H9 (cell line): ENCODE data around the gene GRIA1. TPM values are rescaled to one million over a fixed set of nuclear protein-coding genes. Genes with fewer than 3 reads are reported as not detected.

Experiments used
- DNase-seq: peaks from one replicate; pipeline ENCODE4 v3.0.0-alpha.2; 2017
- H2AFZ ChIP-seq: one replicate; pipeline ENCODE4 v1.6.1; 2013; ENCODE audit warnings: mild to moderate bottlenecking, low read length, control low read depth, moderate library complexity
- H2AK5ac ChIP-seq: 2 replicates; pipeline ENCODE4 v1.6.1; 2013; ENCODE audit warnings: low read length, control low read depth, mixed read lengths; ENCODE audit not compliant: insufficient read length
- H2BK120ac ChIP-seq: one replicate; pipeline ENCODE4 v1.6.1; 2013; ENCODE audit warnings: low read depth, mild to moderate bottlenecking, low read length, control low read depth, inconsistent platforms; ENCODE audit not compliant: poor library complexity, severe bottlenecking
- H2BK12ac ChIP-seq: 2 replicates; pipeline ENCODE4 v1.6.1; 2013; ENCODE audit warnings: low read length, control low read depth, mixed read lengths, low read depth; ENCODE audit not compliant: insufficient read length
- H2BK15ac ChIP-seq: 2 replicates; pipeline ENCODE4 v1.6.1; 2013; ENCODE audit warnings: low read depth, low read length, control low read depth
- H2BK20ac ChIP-seq: one replicate; pipeline ENCODE4 v1.6.1; 2013; ENCODE audit warnings: low read depth, mild to moderate bottlenecking, low read length, control low read depth, inconsistent platforms; ENCODE audit not compliant: poor library complexity, severe bottlenecking
- H2BK5ac ChIP-seq: 2 replicates; pipeline ENCODE4 v1.6.1; 2013; ENCODE audit warnings: low read length, control low read depth, mixed read lengths; ENCODE audit not compliant: insufficient read length
- H3K14ac ChIP-seq: 2 replicates; pipeline ENCODE4 v1.6.1; 2013; ENCODE audit warnings: low read length, control low read depth; ENCODE audit not compliant: insufficient read depth
- H3K18ac ChIP-seq: 2 replicates; pipeline ENCODE4 v1.6.1; 2013; ENCODE audit warnings: low read depth, mild to moderate bottlenecking, mixed read lengths, low read length, control low read depth; ENCODE audit not compliant: insufficient read length
- H3K23ac ChIP-seq: 2 replicates; pipeline ENCODE4 v1.6.1; 2013; ENCODE audit warnings: low read length, control low read depth, mixed read lengths, low read depth; ENCODE audit not compliant: insufficient read length
- H3K23me2 ChIP-seq: 2 replicates; pipeline ENCODE4 v1.6.1; 2013; ENCODE audit warnings: low read depth, mild to moderate bottlenecking, mixed read lengths, low read length, control low read depth; ENCODE audit not compliant: insufficient read length, poor library complexity, severe bottlenecking
- H3K27ac ChIP-seq: 2 replicates; pipeline ENCODE4 v1.5.1; 2013; ENCODE audit warnings: low read length, control low read depth, mixed read lengths, low read depth; ENCODE audit not compliant: insufficient read length
- H3K27me3 ChIP-seq: 2 replicates; pipeline ENCODE4 v1.6.1; 2013; ENCODE audit warnings: low read length, control low read depth, inconsistent platforms; ENCODE audit not compliant: insufficient read depth
- H3K4ac ChIP-seq: 2 replicates; pipeline ENCODE4 v1.6.1; 2013; ENCODE audit warnings: low read depth, mild to moderate bottlenecking, control low read depth, inconsistent platforms, low read length, moderate library complexity
- H3K4me1 ChIP-seq: 2 replicates; pipeline ENCODE4 v1.6.1; 2013; ENCODE audit warnings: low read length, control low read depth, inconsistent platforms; ENCODE audit not compliant: insufficient read depth
- H3K4me2 ChIP-seq: 2 replicates; pipeline ENCODE4 v1.6.1; 2013; ENCODE audit warnings: low read length, control low read depth, mixed read lengths; ENCODE audit not compliant: insufficient read length, insufficient read depth
- H3K56ac ChIP-seq: 2 replicates; pipeline ENCODE4 v1.6.1; 2013; ENCODE audit warnings: low read depth, mild to moderate bottlenecking, mixed read lengths, low read length, control low read depth; ENCODE audit not compliant: insufficient read length
- H3K79me1 ChIP-seq: 2 replicates; pipeline ENCODE4 v1.6.1; 2013; ENCODE audit warnings: low read depth, mild to moderate bottlenecking, moderate library complexity, low read length, control low read depth, inconsistent platforms; ENCODE audit not compliant: insufficient read depth, poor library complexity, severe bottlenecking
- H3K79me2 ChIP-seq: 2 replicates; pipeline ENCODE4 v1.6.1; 2013; ENCODE audit warnings: low read length, control low read depth, inconsistent platforms; ENCODE audit not compliant: insufficient read depth
- H3K9ac ChIP-seq: 2 replicates; pipeline ENCODE4 v1.6.1; 2013; ENCODE audit warnings: low read length, control low read depth, mixed read lengths; ENCODE audit not compliant: insufficient read length; ENCODE audit errors: extremely low read depth
- H3K9me3 ChIP-seq: one replicate; pipeline ENCODE4 v1.6.1; 2013; ENCODE audit warnings: low read depth, low read length, inconsistent platforms; ENCODE audit not compliant: control insufficient read depth
- H3T11ph ChIP-seq: one replicate; pipeline ENCODE4 v1.6.1; 2013; ENCODE audit warnings: mild to moderate bottlenecking, low read length, control low read depth, inconsistent platforms
- H4K20me1 ChIP-seq: one replicate; pipeline ENCODE4 v1.6.1; 2013; ENCODE audit not compliant: control insufficient read depth, insufficient read length, insufficient read depth
- H4K5ac ChIP-seq: 2 replicates; pipeline ENCODE4 v1.6.1; 2013; ENCODE audit warnings: low read depth, mild to moderate bottlenecking, mixed read lengths, low read length, control low read depth; ENCODE audit not compliant: insufficient read length
- H4K8ac ChIP-seq: replicated peaks from 2 replicates; pipeline ENCODE4 v1.6.1; 2013; ENCODE audit warnings: low read length, control low read depth, mixed read lengths, low read depth; ENCODE audit not compliant: insufficient read length
- H4K91ac ChIP-seq: 2 replicates; pipeline ENCODE4 v1.6.1; 2013; ENCODE audit warnings: low read depth, mild to moderate bottlenecking, moderate library complexity, mixed read lengths, low read length, control low read depth; ENCODE audit not compliant: insufficient read length
- H3K27ac Mint-ChIP-seq, 3 experiments: 2 replicates in 2 of 3; 3 replicates in 1 of 3; pipeline ENCODE4 v1.8.0; 2020 to 2021; ENCODE audit warnings: mixed read lengths in 3 of 3, mild to moderate bottlenecking in 1 of 3, moderate library complexity in 1 of 3
- H3K27me3 Mint-ChIP-seq: 2 replicates; pipeline ENCODE4 v1.8.0; 2021; ENCODE audit warnings: low read depth, mild to moderate bottlenecking, moderate library complexity, mixed read lengths
- H3K36me3 Mint-ChIP-seq, 3 experiments: 2 replicates in 2 of 3; 3 replicates in 1 of 3; pipeline ENCODE4 v1.8.0; 2020 to 2021; ENCODE audit warnings: low read depth in 3 of 3, mixed read lengths in 3 of 3; ENCODE audit not compliant: insufficient read depth in 1 of 3
- H3K4me1 Mint-ChIP-seq, 2 experiments: 2 replicates each; pipeline ENCODE4 v1.8.0; 2020; ENCODE audit warnings: mixed read lengths in 2 of 2
- H3K4me3 Mint-ChIP-seq, 2 experiments: 2 replicates in 1 of 2; 3 replicates in 1 of 2; pipeline ENCODE4 v1.8.0; 2020 to 2021; ENCODE audit warnings: mild to moderate bottlenecking in 2 of 2, mixed read lengths in 2 of 2, moderate library complexity in 1 of 2
- H3K9me3 Mint-ChIP-seq, 2 experiments: 2 replicates in 1 of 2; 3 replicates in 1 of 2; pipeline ENCODE4 v1.8.0; 2020; ENCODE audit warnings: mild to moderate bottlenecking in 2 of 2, mixed read lengths in 2 of 2, moderate library complexity in 1 of 2
- WGBS: extraction: QIAGEN DNeasy Blood & Tissue Kit; methylation state at CpG from one replicate; pipeline ENCODE4 v1.1.7; 2013; ENCODE audit warnings: missing lambda C conversion rate, low lambda C conversion rate, mixed read lengths; ENCODE audit not compliant: insufficient read length; ENCODE audit errors: extremely low coverage; 5-methylcytosine and 5-hydroxymethylcytosine counted together
- total RNA-seq: library from RNA; stranded (reverse); gene quantifications from 2 replicates; pipeline ENCODE4 v1.2.1, GENCODE V29; 2021
- TF ChIP-seq, protein P1 (sequence below): fragments of 200-600 bp; sonication (generic); conservative IDR thresholded peaks from 3 replicates; pipeline ENCODE4 v1.8.0; 2021; ENCODE audit warnings: antibody characterized with exemption, mild to moderate bottlenecking

The GRIA1 gene
- total RNA-seq, 1 experiment from 2014 or later = 0.52 TPM

DNA sequence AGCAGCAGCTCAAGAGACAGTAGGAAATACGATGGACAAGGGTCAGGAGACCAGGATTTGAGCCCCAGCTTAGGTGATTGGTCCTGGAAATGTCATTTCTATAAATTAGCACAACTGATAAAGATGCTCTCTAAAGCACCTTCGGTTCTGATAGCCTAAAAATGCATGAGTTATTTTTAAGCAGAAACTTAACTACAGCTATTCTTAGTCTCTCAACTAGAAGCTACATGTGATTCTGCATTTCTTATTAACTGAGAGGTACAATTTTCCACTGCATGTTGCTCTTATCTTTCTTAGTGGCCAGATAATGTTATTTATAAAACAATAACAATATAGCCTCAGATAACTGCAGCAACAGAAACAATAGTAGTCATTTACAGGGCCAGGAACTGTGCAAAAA is 136.4 kb downstream of the GRIA1 start:
- Histone ChIP-seq H2BK12ac (no peak overlapping the region), H2AFZ (no peak overlapping the region), H3K4ac (no peak overlapping the region), H3K9ac (no peak overlapping the region), H4K5ac (no peak overlapping the region), H2BK15ac (no peak overlapping the region), H2BK120ac (no peak overlapping the region), H3K18ac (no peak overlapping the region), H4K91ac (no peak overlapping the region), H2BK5ac (no peak overlapping the region), H4K8ac (no peak overlapping the region), H3K27ac (no peak overlapping the region), H3T11ph (no peak overlapping the region), H3K79me1 (no peaks in the 10 kb centered on the region), H3K9me3 (no peaks in the 10 kb centered on the region), H3K4me1 (peaks cover 5% of the 10 kb centered on the region; the same call in 1 of the 2 replicates), H3K27me3 (no peaks in the 10 kb centered on the region), H3K14ac (no peak overlapping the region), H3K56ac (no peak overlapping the region), H2AK5ac (no peak overlapping the region), H3K4me2 (no peak overlapping the region), H3K23ac (no peak overlapping the region), H4K20me1 (no peaks in the 10 kb centered on the region), H3K23me2 (no peaks in the 10 kb centered on the region), H3K79me2 (no peaks in the 10 kb centered on the region), H2BK20ac (no peak overlapping the region)
- Mint-ChIP-seq H3K27ac (no peak overlapping the region), H3K9me3 (no peaks in the 10 kb centered on the region), H3K4me3 (no peak overlapping the region), H3K4me1 (peaks cover 10 to 15% of the 10 kb centered on the region in 2 experiments), H3K27me3 (no peaks in the 10 kb centered on the region), H3K36me3 (no peaks in the 10 kb centered on the region; a peak in 1 of 7 replicates)
- TF ChIP-seq, protein P1, sequence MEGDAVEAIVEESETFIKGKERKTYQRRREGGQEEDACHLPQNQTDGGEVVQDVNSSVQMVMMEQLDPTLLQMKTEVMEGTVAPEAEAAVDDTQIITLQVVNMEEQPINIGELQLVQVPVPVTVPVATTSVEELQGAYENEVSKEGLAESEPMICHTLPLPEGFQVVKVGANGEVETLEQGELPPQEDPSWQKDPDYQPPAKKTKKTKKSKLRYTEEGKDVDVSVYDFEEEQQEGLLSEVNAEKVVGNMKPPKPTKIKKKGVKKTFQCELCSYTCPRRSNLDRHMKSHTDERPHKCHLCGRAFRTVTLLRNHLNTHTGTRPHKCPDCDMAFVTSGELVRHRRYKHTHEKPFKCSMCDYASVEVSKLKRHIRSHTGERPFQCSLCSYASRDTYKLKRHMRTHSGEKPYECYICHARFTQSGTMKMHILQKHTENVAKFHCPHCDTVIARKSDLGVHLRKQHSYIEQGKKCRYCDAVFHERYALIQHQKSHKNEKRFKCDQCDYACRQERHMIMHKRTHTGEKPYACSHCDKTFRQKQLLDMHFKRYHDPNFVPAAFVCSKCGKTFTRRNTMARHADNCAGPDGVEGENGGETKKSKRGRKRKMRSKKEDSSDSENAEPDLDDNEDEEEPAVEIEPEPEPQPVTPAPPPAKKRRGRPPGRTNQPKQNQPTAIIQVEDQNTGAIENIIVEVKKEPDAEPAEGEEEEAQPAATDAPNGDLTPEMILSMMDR = no peak
- no CpG with 5 or more reads among the region's 2 CpGs for WGBS
- DNase-seq = no peak
